Retinal pigment epithelial cell (primary cell): ENCODE data around the gene CEP192.
"Not testable (repeated sequence)": the region's sequence is repeated elsewhere in the genome, so short reads cannot be mapped to it uniquely, and the experiment has no call there.

ENCODE experiments used
- DNase-seq: peaks from one replicate; pipeline ENCODE4 v3.0.0-alpha.2; 2010; ENCODE audit warnings: low read depth
- H3K4me3 ChIP-seq: 2 replicates; pipeline ENCODE4 v1.5.1; 2011; ENCODE audit warnings: mild to moderate bottlenecking, low read length, control low read depth, moderate library complexity
- TF ChIP-seq, protein P1 (sequence below): conservative IDR thresholded peaks from 2 replicates; pipeline ENCODE4 v1.5.1; 2011; ENCODE audit warnings: low read depth, low read length, control low read depth, inconsistent platforms

CEP192 gene

DNA sequence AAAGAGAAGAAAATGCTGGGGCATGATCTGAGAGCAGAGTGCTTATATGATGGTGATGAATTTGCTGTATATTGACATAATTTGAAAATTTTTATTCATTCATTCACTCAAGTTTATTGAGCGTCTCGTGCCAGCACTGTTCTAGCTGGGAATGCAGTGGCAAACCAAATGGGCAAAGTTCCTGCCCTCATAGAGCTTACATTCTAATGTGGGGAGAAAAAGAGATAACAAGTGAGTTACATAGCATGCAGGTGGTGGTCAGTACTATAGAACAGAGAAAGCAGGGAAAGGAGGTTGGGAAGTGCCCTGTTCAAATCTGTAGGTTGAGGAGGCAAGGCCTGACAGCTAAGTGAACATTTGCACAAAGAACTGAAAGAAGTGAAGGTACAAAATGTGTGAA lies 4.3 kb downstream of the CEP192 start:
- TF ChIP-seq, protein P1, sequence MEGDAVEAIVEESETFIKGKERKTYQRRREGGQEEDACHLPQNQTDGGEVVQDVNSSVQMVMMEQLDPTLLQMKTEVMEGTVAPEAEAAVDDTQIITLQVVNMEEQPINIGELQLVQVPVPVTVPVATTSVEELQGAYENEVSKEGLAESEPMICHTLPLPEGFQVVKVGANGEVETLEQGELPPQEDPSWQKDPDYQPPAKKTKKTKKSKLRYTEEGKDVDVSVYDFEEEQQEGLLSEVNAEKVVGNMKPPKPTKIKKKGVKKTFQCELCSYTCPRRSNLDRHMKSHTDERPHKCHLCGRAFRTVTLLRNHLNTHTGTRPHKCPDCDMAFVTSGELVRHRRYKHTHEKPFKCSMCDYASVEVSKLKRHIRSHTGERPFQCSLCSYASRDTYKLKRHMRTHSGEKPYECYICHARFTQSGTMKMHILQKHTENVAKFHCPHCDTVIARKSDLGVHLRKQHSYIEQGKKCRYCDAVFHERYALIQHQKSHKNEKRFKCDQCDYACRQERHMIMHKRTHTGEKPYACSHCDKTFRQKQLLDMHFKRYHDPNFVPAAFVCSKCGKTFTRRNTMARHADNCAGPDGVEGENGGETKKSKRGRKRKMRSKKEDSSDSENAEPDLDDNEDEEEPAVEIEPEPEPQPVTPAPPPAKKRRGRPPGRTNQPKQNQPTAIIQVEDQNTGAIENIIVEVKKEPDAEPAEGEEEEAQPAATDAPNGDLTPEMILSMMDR, result no peak
- H3K4me3 ChIP-seq, result no peak overlapping the region
- DNase-seq, result no peak

DNA sequence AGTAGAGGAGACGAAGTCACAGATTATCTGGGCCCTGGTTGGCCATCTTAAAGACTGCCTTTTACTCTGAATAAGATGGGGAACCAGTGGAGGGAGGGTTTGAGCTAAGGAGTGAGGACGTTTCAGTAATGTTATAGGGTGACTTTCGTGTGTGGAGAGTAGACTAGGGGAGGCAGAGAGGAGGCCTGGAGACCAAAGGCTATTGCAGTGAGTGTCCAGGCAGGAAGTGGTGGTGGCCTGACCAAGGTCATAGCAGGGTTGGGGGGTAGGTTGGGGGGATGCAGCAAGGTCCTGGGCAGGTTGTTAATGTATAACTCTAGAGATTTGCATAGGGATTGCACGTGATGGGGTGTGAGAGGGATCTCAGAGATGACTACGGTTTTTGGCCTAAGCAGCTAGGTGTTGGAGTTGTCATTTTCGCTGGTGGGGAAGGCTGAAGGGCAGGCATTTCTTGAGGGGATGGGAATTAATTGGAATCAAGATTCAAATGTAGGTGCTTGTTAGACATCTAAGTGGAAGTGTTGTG lies 4.9 kb downstream of the CEP192 start:
- TF ChIP-seq, protein P1, result no peak
- H3K4me3 ChIP-seq, result no peak overlapping the region
- DNase-seq, result no peak

DNA sequence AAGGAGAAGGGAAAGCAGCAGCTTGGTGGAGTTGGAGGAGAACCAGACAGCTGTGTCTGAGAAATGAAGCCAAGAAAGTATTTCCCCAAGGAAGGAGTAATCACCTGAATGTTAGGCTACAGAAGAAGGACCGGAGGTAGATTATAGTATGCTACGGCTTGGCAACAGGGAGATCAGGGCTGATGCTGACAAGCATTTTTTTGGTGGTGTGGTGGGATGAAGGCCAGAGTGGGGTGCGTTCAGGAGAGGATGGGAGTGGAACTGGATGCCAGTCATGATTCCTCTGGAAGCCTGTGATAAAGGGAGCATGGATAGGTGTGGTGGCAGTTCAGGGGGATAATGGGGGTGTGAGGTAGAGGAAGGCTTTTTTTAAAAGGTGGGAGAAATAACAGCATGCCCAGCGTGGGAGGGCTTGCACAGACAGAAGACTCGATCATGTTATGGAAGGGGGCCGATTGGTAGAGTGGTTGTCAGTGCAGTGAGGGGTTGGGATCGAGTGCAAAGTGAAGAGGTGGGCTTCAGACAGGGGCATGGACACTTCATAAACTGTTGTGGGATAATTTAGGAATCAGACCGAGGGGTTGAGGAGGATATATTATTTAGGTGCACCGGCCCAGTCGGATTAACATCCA lies 5.6 kb downstream of the CEP192 start:
- no peak for DNase-seq
- TF ChIP-seq, protein P1, result no peak
- H3K4me3 ChIP-seq, result no peak overlapping the region

DNA sequence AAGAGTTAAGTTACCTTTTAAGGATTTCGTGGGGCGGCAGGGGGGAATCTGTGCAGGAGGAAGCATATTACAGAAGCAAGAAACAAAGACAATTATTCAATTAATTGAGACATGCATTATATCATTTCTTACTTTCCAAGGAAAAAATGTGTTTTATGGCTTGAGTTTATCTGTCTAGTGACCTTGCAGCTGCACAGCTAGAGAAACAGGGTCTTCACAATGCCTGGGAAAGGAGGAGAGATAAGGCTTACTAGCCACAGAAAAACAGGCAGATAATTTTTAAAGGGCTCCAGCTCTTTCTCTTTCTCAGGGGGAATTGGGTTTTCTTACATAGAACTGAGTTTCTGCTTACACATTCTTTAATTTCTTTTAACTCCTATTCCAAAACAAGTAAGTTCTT lies 6.2 kb downstream of the CEP192 start:
- H3K4me3 ChIP-seq, DNase-seq: not testable (repeated sequence)

DNA sequence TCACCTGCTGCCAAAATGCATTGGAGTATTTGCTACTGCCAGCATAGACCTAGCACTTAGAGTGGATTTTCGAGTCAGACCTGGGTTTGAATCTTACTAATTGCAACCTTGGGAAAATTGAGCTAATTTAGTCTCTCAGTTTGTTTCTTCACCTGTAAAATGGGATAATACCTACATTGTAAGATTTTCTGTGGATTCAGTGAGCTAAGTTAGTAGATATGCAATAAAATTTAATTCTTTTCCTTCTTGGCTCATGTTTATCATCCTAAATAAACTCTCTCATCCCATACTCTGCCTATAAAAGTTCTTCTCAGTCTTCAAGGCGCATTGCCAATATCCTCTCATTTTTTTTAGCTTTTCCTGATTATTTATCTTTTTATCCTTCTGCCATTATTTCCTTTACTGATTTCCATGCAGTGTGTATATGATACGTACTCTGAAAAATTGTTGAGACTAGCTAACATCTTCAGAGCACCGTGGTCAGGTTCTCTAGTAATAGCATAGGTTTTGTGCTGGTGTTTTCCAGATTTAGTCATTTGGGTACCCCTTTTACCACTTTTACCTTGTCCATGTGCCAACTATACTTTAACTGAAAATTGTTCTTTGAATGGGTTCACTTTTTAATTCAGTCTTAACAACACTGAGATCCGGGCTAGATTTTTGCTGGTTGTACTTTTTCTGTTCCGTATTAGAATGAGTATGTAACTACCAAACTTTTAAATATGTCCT lies 7.3 kb downstream of the CEP192 start:
- H3K4me3 ChIP-seq, result no peak overlapping the region
- TF ChIP-seq, protein P1, result no peak
- no peak for DNase-seq

DNA sequence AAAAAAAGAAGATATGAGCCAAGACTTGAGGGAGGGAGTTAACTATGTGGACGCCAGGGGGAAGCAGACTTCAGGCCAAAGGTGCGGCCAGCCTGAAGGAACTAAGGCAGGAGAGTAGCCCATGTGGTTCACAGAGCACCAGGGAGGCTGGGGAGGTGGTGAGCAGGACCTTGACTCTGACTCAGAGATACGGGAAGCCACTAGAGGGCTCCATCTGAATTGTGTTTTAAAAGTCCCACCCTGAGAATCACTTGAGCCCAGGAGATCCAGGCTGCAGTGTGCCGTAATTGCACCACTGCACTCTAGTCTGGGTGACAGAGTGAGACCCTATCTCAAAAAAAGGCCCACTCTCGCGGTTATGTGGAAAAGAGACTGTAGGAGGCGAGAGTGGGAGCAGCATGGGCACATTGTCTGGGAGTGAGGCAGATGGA lies 12.3 kb downstream of the CEP192 start:
- DNase-seq, result peak; percentile 48
- TF ChIP-seq, protein P1, result peak; percentile 51
- no peak overlapping the region for H3K4me3 ChIP-seq

DNA sequence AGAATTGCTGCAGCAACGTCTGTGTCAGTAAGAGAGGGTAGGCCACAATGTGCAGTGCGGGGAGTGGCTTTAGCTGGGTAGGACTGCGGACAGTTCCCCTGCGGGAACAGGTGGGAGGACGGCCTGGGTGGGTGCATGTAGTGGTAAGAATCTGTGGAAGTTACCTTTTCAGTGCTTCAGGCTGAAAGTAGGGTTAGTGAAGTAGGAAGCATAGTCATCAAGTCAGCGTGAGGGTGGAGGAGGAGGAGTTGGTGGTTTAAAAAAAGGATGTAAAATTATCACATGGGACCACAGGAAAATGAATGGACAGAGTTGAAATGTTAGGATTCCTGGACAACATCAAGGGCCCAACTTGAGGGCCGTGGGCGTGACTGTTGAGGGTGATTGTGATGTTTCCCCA lies 13.2 kb downstream of the CEP192 start:
- TF ChIP-seq, protein P1, result no peak
- no peak for DNase-seq
- no peak overlapping the region for H3K4me3 ChIP-seq
